ENCODE data around the gene SMAD7. TPM values are rescaled to one million over a fixed set of nuclear protein-coding genes. Genes with fewer than 3 reads are reported as not detected.

SMAD7 gene
- total RNA-seq, 1 experiment from 2014 or later, result 12.3 TPM

GRCh38 chr18:48994044-48994651, 43.4 kb upstream of the SMAD7 start:
- TF ChIP-seq CTCF (IDR thresholded peaks at IDR 0.05; ENCODE audit: unreplicated experiment), result no peak
- intact Hi-C loops (cut with micrococcal nuclease), result no loop called here
- H3K27me3 Mint-ChIP-seq (ENCODE audit: insufficient read depth, unreplicated experiment), result no peaks in the 10 kb centered on the region
- H3K4me1 Mint-ChIP-seq (ENCODE audit: insufficient read depth, unreplicated experiment), result peaks cover 58% of the 10 kb centered on the region
- no peaks in the 10 kb centered on the region for H3K36me3 Mint-ChIP-seq (ENCODE audit: insufficient read depth, unreplicated experiment)
- POLR2A ChIA-PET, result no interaction called here
- H3K9me3 Mint-ChIP-seq (ENCODE audit: unreplicated experiment), result no peaks in the 10 kb centered on the region
- no TSS peak for BruUV-seq (replicated peaks)
- no peak for DNase-seq (ENCODE audit: unreplicated experiment)
- CTCF ChIA-PET, result no interaction called here
- H3K27ac Mint-ChIP-seq (ENCODE audit: low read depth, unreplicated experiment), result no peak overlapping the region
- no peak overlapping the region for H3K4me3 Mint-ChIP-seq (ENCODE audit: unreplicated experiment)

GRCh38 chr18:48993586-48993985, 42.8 kb upstream of the SMAD7 start:
- POLR2A ChIA-PET, result no interaction called here
- Mint-ChIP-seq H3K27ac (ENCODE audit: low read depth, unreplicated experiment) (no peak overlapping the region), H3K36me3 (ENCODE audit: insufficient read depth, unreplicated experiment) (no peaks in the 10 kb centered on the region), H3K9me3 (ENCODE audit: unreplicated experiment) (no peaks in the 10 kb centered on the region), H3K4me1 (ENCODE audit: insufficient read depth, unreplicated experiment) (peaks cover 54% of the 10 kb centered on the region), H3K27me3 (ENCODE audit: insufficient read depth, unreplicated experiment) (no peaks in the 10 kb centered on the region), H3K4me3 (ENCODE audit: unreplicated experiment) (no peak overlapping the region)
- no peak for DNase-seq (ENCODE audit: unreplicated experiment)
- no TSS peak for BruUV-seq (replicated peaks)
- intact Hi-C loops (cut with micrococcal nuclease), result no loop called here
- no peak for TF ChIP-seq CTCF (IDR thresholded peaks at IDR 0.05; ENCODE audit: unreplicated experiment)
- CTCF ChIA-PET, result interaction anchor here (0.6 to 0.7 kb wide), 2 partner anchors 29 to 262 kb away, joined by 3 read pairs; no protein-coding TSS in a partner anchor

GRCh38 chr18:48992791-48993555, 42.2 kb upstream of the SMAD7 start:
- no TSS peak for BruUV-seq (replicated peaks)
- intact Hi-C loops (cut with micrococcal nuclease), result no loop called here
- Mint-ChIP-seq H3K27ac (ENCODE audit: low read depth, unreplicated experiment) (no peak overlapping the region), H3K4me1 (ENCODE audit: insufficient read depth, unreplicated experiment) (peaks cover 48% of the 10 kb centered on the region), H3K9me3 (ENCODE audit: unreplicated experiment) (no peaks in the 10 kb centered on the region), H3K4me3 (ENCODE audit: unreplicated experiment) (no peak overlapping the region), H3K27me3 (ENCODE audit: insufficient read depth, unreplicated experiment) (no peaks in the 10 kb centered on the region), H3K36me3 (ENCODE audit: insufficient read depth, unreplicated experiment) (no peaks in the 10 kb centered on the region)
- DNase-seq (ENCODE audit: unreplicated experiment), result no peak
- no peak for TF ChIP-seq CTCF (IDR thresholded peaks at IDR 0.05; ENCODE audit: unreplicated experiment)
- ChIA-PET CTCF (interaction anchor here (0.6 to 0.7 kb wide), 3 partner anchors 29 to 630 kb away, joined by 3 read pairs; no protein-coding TSS in a partner anchor), POLR2A (interaction anchor here (1.1 kb wide), 1 partner anchor 13 kb away, joined by 4 read pairs; no protein-coding TSS in a partner anchor)

- peaks cover 40% of the 10 kb centered on the region for H3K4me1 Mint-ChIP-seq (ENCODE audit: insufficient read depth, unreplicated experiment)
- ChIA-PET POLR2A (interaction anchor here (0.8 to 1.9 kb wide), 5 partner anchors 14 to 40 kb away, joined by 3 to 12 read pairs (median 5); no protein-coding TSS in a partner anchor), CTCF (interaction anchor here (0.8 to 0.9 kb wide), 2 partner anchors 36 to 40 kb away, joined by 3 to 4 read pairs; no protein-coding TSS in a partner anchor)
- H3K36me3 Mint-ChIP-seq (ENCODE audit: insufficient read depth, unreplicated experiment), result no peaks in the 10 kb centered on the region
- BruUV-seq (replicated peaks), result no TSS peak
- TF ChIP-seq CTCF (IDR thresholded peaks at IDR 0.05; ENCODE audit: unreplicated experiment), result no peak
- no peak for DNase-seq (ENCODE audit: unreplicated experiment)
- no peaks in the 10 kb centered on the region for H3K9me3 Mint-ChIP-seq (ENCODE audit: unreplicated experiment)
- no peak overlapping the region for H3K4me3 Mint-ChIP-seq (ENCODE audit: unreplicated experiment)
- intact Hi-C loops (cut with micrococcal nuclease), result no loop called here
- H3K27me3 Mint-ChIP-seq (ENCODE audit: insufficient read depth, unreplicated experiment), result no peaks in the 10 kb centered on the region
- H3K27ac Mint-ChIP-seq (ENCODE audit: low read depth, unreplicated experiment), result no peak overlapping the region
Measured at GRCh38 chr18:48992133-48992532, 41.4 kb upstream of the SMAD7 start.
